PC-9 (cell line): Measurements from ENCODE around the gene IGFLR1.

Source experiments
- EZH2 ChIP-seq: fragments of 200-600 bp; sonication (generic); IDR thresholded peaks from 2 replicates; pipeline ENCODE4 v1.8.0; 2017; ENCODE audit warnings: antibody characterized with exemption, low read depth
- TF ChIP-seq, protein P1 (sequence below): fragments of 200-600 bp; sonication (generic); conservative IDR thresholded peaks from 2 replicates; pipeline ENCODE4 v1.6.1; 2017; ENCODE audit warnings: mixed run types, antibody characterized with exemption, mild to moderate bottlenecking, moderate library complexity

DNA sequence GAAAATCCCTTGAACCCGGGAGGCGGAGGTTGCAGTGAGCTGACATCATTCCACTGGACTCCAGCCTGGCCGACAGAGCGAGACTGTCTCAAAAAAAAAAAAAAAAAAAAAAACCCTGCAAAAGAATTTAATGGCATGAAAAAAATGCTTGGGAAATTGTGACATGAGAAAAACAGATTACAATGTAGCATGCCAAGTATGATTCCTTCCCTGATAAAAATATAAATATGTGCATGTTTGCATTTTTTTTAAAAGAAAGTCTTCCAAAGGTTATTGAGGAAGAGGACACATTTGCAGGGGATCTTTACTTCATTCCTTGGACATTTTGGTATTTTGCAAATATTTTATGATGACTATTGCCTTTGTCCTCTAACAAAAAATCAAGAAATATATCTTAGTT lies 52.4 kb downstream of the IGFLR1 start:
- TF ChIP-seq, protein P1, sequence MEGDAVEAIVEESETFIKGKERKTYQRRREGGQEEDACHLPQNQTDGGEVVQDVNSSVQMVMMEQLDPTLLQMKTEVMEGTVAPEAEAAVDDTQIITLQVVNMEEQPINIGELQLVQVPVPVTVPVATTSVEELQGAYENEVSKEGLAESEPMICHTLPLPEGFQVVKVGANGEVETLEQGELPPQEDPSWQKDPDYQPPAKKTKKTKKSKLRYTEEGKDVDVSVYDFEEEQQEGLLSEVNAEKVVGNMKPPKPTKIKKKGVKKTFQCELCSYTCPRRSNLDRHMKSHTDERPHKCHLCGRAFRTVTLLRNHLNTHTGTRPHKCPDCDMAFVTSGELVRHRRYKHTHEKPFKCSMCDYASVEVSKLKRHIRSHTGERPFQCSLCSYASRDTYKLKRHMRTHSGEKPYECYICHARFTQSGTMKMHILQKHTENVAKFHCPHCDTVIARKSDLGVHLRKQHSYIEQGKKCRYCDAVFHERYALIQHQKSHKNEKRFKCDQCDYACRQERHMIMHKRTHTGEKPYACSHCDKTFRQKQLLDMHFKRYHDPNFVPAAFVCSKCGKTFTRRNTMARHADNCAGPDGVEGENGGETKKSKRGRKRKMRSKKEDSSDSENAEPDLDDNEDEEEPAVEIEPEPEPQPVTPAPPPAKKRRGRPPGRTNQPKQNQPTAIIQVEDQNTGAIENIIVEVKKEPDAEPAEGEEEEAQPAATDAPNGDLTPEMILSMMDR = no peak
- no peak for TF ChIP-seq EZH2
